ENCODE results near the gene LCE3E. TPM values are rescaled to one million over a fixed set of nuclear protein-coding genes. Genes with fewer than 3 reads are reported as not detected.
"Not testable (repeated sequence)": the region's sequence is repeated elsewhere in the genome, so short reads cannot be mapped to it uniquely, and the experiment has no call there.

LCE3E gene
- total RNA-seq, 2 donors from 2014 or later: not detected

DNA sequence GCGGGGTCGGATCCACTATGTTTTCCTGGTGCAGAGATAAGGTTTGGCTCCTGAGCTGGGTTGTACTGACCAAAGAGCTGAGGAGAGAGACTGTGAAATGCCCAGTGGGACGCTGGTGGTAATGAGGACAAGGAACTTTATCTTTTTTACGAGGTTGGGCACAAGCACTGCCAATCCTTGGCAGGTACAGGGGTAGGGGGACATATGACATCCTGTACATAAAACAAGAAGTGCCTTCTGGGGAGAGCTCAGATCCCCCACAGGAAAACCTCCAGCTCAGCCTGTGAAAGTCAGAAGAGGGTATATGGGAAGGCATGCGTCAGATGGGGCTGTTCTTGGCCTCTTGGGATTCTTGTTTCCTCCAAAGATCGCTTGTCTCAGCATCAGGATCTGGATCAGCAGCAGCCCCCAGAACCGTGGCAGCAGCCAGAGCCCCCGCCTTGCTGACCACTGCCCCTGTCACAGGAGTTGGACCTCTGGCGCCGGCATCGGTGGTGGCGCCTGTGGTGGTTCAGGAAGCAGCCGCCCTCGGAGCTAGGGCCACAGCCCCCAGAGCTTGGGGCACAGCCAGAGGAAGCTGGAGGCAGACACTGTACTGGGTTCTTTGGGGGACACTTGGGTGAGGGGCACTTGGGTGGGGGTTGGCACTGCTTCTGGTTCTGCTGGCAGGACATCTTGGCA, 905 bp downstream of the LCE3E start:
- peaks cover 87% of the 10 kb centered on the region for H3K9me3 ChIP-seq (ENCODE audit: control insufficient read depth, low read length)
- no peak overlapping the region for H3K27ac ChIP-seq (ENCODE audit: low read depth, low read length)
- no peak for DNase-seq
- no peaks in the 10 kb centered on the region for H3K4me1 Mint-ChIP-seq
- TF ChIP-seq, protein P1, sequence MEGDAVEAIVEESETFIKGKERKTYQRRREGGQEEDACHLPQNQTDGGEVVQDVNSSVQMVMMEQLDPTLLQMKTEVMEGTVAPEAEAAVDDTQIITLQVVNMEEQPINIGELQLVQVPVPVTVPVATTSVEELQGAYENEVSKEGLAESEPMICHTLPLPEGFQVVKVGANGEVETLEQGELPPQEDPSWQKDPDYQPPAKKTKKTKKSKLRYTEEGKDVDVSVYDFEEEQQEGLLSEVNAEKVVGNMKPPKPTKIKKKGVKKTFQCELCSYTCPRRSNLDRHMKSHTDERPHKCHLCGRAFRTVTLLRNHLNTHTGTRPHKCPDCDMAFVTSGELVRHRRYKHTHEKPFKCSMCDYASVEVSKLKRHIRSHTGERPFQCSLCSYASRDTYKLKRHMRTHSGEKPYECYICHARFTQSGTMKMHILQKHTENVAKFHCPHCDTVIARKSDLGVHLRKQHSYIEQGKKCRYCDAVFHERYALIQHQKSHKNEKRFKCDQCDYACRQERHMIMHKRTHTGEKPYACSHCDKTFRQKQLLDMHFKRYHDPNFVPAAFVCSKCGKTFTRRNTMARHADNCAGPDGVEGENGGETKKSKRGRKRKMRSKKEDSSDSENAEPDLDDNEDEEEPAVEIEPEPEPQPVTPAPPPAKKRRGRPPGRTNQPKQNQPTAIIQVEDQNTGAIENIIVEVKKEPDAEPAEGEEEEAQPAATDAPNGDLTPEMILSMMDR (conservative IDR thresholded peaks at IDR 0.05): no peak
- 52 to 75% methylated on average over 2 to 14 of the region's 14 CpGs for WGBS, 2 experiments (ENCODE audit: insufficient coverage in 1 of 2, insufficient read length in 1 of 2)
- no peak overlapping the region for H3K27ac Mint-ChIP-seq
- H3K4me3 ChIP-seq (ENCODE audit: low read length): no peak overlapping the region
- no peaks in the 10 kb centered on the region for H3K36me3 ChIP-seq (ENCODE audit: control insufficient read depth, insufficient read depth, low read length)
- no peak overlapping the region for H3K4me3 Mint-ChIP-seq
- H3K27me3 Mint-ChIP-seq (ENCODE audit: insufficient read depth): no peaks in the 10 kb centered on the region
- H3K27me3 ChIP-seq (ENCODE audit: control insufficient read depth, insufficient read depth, low read length, poor library complexity, severe bottlenecking): no peaks in the 10 kb centered on the region
- no peaks in the 10 kb centered on the region for H3K4me1 ChIP-seq (ENCODE audit: control insufficient read depth, insufficient read depth, low read length)
- peaks cover 94% of the 10 kb centered on the region for H3K9me3 Mint-ChIP-seq
- no peak overlapping the region for H3K9ac ChIP-seq (ENCODE audit: extremely low read depth, low read length, poor library complexity, severe bottlenecking)
- H3K36me3 Mint-ChIP-seq (ENCODE audit: low read depth): no peaks in the 10 kb centered on the region

DNA sequence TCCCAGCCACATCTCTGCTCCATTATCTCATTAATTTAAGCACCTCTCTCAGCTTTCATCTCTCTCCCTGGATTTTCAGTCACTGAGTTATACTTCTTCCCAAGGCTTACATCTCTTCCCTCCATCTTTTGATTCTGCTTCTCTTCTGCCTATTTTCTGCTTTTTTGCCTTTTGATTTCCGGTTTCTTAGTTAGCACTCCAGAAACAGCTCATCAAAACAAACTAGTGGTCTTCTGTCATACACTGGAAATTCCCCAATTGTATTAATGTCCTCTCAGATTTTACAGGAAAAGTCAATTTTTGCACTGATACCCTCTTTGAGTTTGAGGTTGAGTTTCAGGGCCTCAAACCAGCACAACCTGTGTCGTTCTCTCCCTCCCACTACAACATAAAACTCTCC, 1.5 kb downstream of the LCE3E start:
- Mint-ChIP-seq H3K4me3 (no peak overlapping the region), H3K27me3 (ENCODE audit: insufficient read depth) (no peaks in the 10 kb centered on the region), H3K9me3 (peaks cover 93% of the 10 kb centered on the region), H3K36me3 (ENCODE audit: low read depth) (no peaks in the 10 kb centered on the region), H3K27ac (no peak overlapping the region), H3K4me1 (no peaks in the 10 kb centered on the region)
- Histone ChIP-seq H3K9me3 (ENCODE audit: control insufficient read depth, low read length) (peaks cover 85% of the 10 kb centered on the region), H3K27ac (ENCODE audit: low read depth, low read length) (no peak overlapping the region), H3K27me3 (ENCODE audit: control insufficient read depth, insufficient read depth, low read length, poor library complexity, severe bottlenecking) (no peaks in the 10 kb centered on the region), H3K36me3 (ENCODE audit: control insufficient read depth, insufficient read depth, low read length) (no peaks in the 10 kb centered on the region), H3K4me1 (ENCODE audit: control insufficient read depth, insufficient read depth, low read length) (no peaks in the 10 kb centered on the region), H3K4me3 (ENCODE audit: low read length) (no peak overlapping the region), H3K9ac (ENCODE audit: extremely low read depth, low read length, poor library complexity, severe bottlenecking) (no peak overlapping the region)
- 46 to 67% methylated on average over 1 to 2 of the region's 2 CpGs for WGBS, 2 experiments (ENCODE audit: insufficient coverage in 1 of 2, insufficient read length in 1 of 2)
- TF ChIP-seq, protein P1 (conservative IDR thresholded peaks at IDR 0.05): no peak
- DNase-seq: no peak

DNA sequence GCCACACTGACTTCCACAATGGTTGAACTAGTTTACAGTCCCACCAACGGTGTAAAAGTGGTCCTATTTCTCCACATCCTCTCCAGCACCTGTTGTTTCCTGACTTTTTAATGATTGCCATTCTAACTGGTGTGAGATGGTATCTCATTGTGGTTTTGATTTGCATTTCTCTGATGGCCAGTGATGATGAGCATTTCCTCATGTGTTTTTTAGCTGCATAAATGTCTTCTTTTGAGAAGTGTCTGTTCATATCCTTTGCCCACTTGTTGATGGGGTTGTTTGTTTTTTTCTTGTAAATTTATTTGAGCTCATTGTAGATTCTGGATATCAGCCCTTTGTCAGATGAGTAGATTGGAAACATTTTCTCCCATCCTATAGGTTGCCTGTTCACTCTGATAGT, 18.2 kb downstream of the LCE3E start:
- not testable (repeated sequence) for H3K4me1 Mint-ChIP-seq; H3K4me1 ChIP-seq (ENCODE audit: control insufficient read depth, insufficient read depth, low read length); H3K4me3 Mint-ChIP-seq; H3K4me3 ChIP-seq (ENCODE audit: low read length); H3K36me3 Mint-ChIP-seq (ENCODE audit: low read depth); H3K27me3 ChIP-seq (ENCODE audit: control insufficient read depth, insufficient read depth, low read length, poor library complexity, severe bottlenecking); DNase-seq; H3K27ac ChIP-seq (ENCODE audit: low read depth, low read length); H3K27ac Mint-ChIP-seq; H3K27me3 Mint-ChIP-seq (ENCODE audit: insufficient read depth); H3K36me3 ChIP-seq (ENCODE audit: control insufficient read depth, insufficient read depth, low read length); H3K9ac ChIP-seq (ENCODE audit: extremely low read depth, low read length, poor library complexity, severe bottlenecking)
- H3K9me3 Mint-ChIP-seq: peaks cover 68% of the 10 kb centered on the region
- peaks cover 37% of the 10 kb centered on the region for H3K9me3 ChIP-seq (ENCODE audit: control insufficient read depth, low read length)
- WGBS, 2 experiments (ENCODE audit: insufficient coverage in 1 of 2, insufficient read length in 1 of 2): no CpG with 5 or more reads among the region's 1 CpG

DNA sequence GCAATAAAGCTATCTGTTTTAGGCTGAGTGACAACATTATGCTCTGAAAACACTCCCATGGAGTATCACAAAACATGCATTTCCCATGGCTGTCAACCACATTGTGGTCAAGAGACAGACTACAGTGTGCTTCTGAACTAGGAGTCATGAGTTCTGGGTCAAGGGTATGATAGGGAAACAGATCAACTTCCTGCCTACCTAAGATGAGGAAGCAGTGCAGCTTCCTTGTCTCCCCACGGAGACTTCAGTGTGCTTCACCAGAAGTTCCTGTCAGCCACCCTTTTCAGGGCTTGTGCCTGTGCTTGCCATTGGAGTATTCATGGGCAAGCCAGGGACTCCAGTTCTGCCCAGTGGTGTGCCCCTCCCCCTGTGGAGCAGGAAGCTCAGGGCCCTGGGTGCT, 19.9 kb downstream of the LCE3E start:
- no peak overlapping the region for H3K4me3 Mint-ChIP-seq
- H3K27ac Mint-ChIP-seq: no peak overlapping the region
- TF ChIP-seq, protein P1 (conservative IDR thresholded peaks at IDR 0.05): no peak
- H3K27ac ChIP-seq (ENCODE audit: low read depth, low read length): no peak overlapping the region
- no peaks in the 10 kb centered on the region for H3K4me1 ChIP-seq (ENCODE audit: control insufficient read depth, insufficient read depth, low read length)
- DNase-seq: no peak
- WGBS, 2 experiments (ENCODE audit: insufficient coverage in 1 of 2, insufficient read length in 1 of 2): 26 to 40% methylated on average over 1 of the region's 1 CpG
- H3K36me3 Mint-ChIP-seq (ENCODE audit: low read depth): no peaks in the 10 kb centered on the region
- no peak overlapping the region for H3K4me3 ChIP-seq (ENCODE audit: low read length)
- peaks cover 51% of the 10 kb centered on the region for H3K9me3 ChIP-seq (ENCODE audit: control insufficient read depth, low read length)
- H3K27me3 Mint-ChIP-seq (ENCODE audit: insufficient read depth): no peaks in the 10 kb centered on the region
- H3K4me1 Mint-ChIP-seq: no peaks in the 10 kb centered on the region
- H3K9ac ChIP-seq (ENCODE audit: extremely low read depth, low read length, poor library complexity, severe bottlenecking): no peak overlapping the region
- no peaks in the 10 kb centered on the region for H3K36me3 ChIP-seq (ENCODE audit: control insufficient read depth, insufficient read depth, low read length)
- peaks cover 69% of the 10 kb centered on the region for H3K9me3 Mint-ChIP-seq
- H3K27me3 ChIP-seq (ENCODE audit: control insufficient read depth, insufficient read depth, low read length, poor library complexity, severe bottlenecking): no peaks in the 10 kb centered on the region

Data from endodermal cell (in vitro differentiated cells).